ENCODE data around the gene SECTM1. TPM values are rescaled to one million over a fixed set of nuclear protein-coding genes. Genes with fewer than 3 reads are reported as not detected.

The SECTM1 gene
- total RNA-seq, 2 experiments from 2014 or later = 0.92 to 0.94 TPM

DNA sequence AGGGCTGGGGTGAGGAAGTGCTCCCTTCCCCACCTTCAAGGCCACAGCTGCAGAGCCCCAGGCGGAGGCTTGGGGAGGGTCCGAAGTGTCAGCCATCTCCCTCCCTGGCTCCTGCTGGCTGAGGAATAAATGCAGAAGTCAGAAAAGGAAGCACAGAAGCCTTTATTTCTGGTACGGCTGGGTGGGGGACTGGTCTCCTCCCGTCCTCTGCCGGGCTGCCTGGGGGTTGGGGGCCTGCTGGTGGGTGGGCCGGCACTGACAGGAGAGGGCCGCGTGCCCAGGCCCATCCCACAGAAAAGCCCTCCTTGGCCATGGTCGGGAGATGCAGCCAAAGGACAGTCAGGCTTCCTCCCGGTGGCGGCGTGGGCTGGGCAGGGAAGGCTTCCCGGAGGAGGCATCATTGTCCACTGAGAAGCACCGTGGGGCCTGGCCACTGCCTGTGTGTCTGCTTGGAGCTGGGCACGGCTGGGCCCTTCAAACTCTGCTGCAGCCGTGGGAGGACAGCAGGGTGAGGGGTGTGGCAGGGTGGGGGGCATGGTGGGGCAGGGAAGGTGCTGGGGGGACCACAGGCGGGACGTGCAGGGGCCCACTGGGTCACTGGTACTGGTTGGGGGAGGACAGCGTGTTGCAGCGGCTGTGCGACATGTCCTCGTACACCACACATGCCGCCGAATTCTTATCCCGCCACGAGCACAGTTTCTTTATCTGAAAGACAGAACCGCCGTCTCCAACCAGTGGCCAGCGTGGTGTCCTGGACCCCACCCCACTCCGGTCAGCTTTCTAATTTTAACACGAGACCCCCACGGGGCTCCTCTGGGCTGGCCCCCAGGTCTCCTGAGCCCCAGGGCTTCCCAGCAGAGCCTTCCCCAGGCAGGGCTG lies 18.6 kb downstream of the SECTM1 start:
- Mint-ChIP-seq H3K27me3 (ENCODE audit: low read depth) (peaks cover 5% of the 10 kb centered on the region), H3K36me3 (ENCODE audit: low read depth) (peaks cover 31% of the 10 kb centered on the region), H3K4me3 (peak overlapping the region; percentile 96), H3K4me1 (ENCODE audit: low read depth) (peaks cover 19% of the 10 kb centered on the region), H3K27ac (peak overlapping the region; percentile 91), H3K9me3 (ENCODE audit: insufficient read depth) (no peaks in the 10 kb centered on the region)
- ChIA-PET CTCF (interaction anchor here (1.0 kb wide), 1 partner anchor 14 kb away, joined by 3 read pairs; no protein-coding TSS in a partner anchor), POLR2A (interaction anchor here (0.7 to 1.0 kb wide), 2 partner anchors 12 to 17 kb away, joined by 3 to 4 read pairs; no protein-coding TSS in a partner anchor)
- ATAC-seq = no peak
- no peak for DNase-seq

DNA sequence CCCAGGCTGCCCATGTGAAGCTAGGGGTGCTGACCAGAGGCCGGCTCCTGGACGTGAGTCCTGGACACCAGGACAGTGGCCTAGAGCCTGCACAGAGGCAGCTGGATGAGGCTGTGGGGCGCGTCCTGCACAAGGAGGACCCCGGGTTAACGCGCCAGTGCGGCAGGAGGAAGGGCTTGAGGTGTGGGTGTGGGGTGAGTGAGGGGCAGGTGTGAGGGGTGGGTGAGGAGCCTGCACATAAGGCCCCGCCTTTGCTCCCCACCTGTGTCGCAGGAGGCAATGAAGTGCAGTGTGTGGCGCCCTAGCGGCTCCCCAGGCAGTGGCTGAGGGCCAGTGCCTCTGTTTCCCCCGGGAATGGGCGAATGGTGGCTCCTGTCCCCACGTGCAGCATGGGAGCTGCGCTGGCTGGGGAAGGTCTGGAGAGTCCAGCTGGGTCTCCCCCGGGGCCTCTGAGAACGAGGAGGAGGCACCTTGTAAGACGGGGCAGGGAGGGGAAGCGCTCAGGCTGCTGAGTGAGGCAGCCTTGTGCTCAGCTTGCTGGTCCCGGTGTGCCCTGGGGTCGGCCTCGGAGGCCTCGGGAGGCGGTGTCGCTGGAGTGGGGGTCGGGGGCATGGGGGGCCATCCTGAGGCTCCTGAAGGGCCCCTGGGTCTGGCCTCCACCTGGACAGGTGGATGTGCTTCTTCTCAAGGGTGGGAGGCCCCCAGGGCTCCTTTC lies 19.4 kb downstream of the SECTM1 start:
- Mint-ChIP-seq H3K4me1 (ENCODE audit: low read depth) (peaks cover 18% of the 10 kb centered on the region), H3K36me3 (ENCODE audit: low read depth) (peaks cover 31% of the 10 kb centered on the region), H3K4me3 (peak overlapping the region; percentile 96), H3K27ac (no peak overlapping the region), H3K9me3 (ENCODE audit: insufficient read depth) (no peaks in the 10 kb centered on the region), H3K27me3 (ENCODE audit: low read depth) (peaks cover 5% of the 10 kb centered on the region)
- ChIA-PET POLR2A (interaction anchor here (0.7 kb wide), 1 partner anchor 17 kb away, joined by 3 read pairs; no protein-coding TSS in a partner anchor), CTCF (interaction anchor here (1.0 kb wide), 1 partner anchor 13 kb away, joined by 3 read pairs; no protein-coding TSS in a partner anchor)
- ATAC-seq (no peak), DNase-seq (no peak)

DNA sequence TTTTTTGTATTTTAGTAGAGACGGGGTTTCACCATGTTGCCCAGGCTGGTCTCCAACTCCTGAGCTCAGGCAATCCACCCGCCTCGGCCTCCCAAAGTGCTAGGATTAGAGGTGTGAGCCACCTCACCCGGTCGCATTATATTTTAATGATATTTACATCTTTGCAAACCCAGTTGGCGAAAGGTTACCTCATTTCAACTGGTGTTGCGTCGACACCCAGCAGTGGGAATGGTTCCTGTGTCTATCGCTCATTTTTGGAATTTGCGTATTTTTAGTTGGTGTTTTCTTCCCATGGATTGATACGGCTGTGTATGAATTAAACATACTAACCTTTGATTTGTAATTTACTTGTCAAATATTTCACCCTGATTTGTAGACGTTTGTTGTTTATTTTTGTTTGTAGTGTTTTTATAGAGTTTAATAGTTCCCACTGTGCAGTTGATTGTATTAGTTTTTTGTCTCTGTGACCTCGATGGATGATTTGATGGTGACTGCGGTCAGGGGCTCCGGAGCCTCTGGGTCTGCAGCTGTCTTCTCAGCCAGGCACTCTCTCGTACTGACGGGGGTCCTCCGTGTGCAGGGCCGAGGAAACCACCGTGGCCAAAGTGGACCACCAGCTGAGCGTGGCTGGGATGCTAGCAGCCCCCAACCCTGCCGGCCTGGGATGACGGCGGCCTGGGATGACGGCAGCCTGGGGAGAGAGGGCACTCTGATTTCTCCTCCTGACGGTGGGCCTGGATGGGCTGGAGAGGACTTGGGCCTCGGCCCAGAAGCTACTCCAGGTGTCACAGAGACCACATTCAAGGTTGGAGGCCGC lies 20.2 kb downstream of the SECTM1 start:
- ChIA-PET CTCF (no interaction called here), POLR2A (interaction anchor here (0.7 kb wide), 1 partner anchor 17 kb away, joined by 3 read pairs; no protein-coding TSS in a partner anchor)

DNA sequence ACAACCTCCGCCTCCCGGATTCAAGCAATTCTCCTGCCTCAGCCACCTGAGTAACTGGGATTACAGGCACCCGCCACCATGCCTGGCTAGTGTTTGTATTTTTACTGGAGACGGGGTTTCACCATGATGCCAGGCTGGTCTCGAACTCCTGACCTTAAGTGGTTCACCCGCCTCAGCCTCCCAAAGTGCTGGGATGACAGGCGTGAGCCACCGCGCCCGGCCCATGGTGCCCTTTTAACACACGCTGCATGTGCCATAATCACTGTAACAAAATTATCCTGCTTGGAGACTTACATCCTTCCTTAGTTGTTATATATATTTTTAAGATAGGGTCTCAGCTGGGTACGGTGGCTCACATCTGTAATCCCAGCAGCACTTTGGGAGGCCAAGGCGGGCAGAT lies 21.6 kb downstream of the SECTM1 start:
- no peak overlapping the region for H3K4me3 Mint-ChIP-seq
- H3K9me3 Mint-ChIP-seq (ENCODE audit: insufficient read depth) = no peaks in the 10 kb centered on the region
- ATAC-seq (no peak), DNase-seq (no peak)
- peaks cover 9% of the 10 kb centered on the region for H3K27me3 Mint-ChIP-seq (ENCODE audit: low read depth)
- peaks cover 23% of the 10 kb centered on the region for H3K4me1 Mint-ChIP-seq (ENCODE audit: low read depth)
- ChIA-PET CTCF (no interaction called here), POLR2A (no interaction called here)
- H3K36me3 Mint-ChIP-seq (ENCODE audit: low read depth) = peaks cover 31% of the 10 kb centered on the region
- H3K27ac Mint-ChIP-seq = no peak overlapping the region

More for the DNA sequence above, 20.2 kb downstream of the SECTM1 start:
- peaks cover 18% of the 10 kb centered on the region for H3K4me1 Mint-ChIP-seq (ENCODE audit: low read depth)
- H3K27ac Mint-ChIP-seq = no peak overlapping the region
- peak overlapping the region; percentile 42 for H3K4me3 Mint-ChIP-seq
- H3K9me3 Mint-ChIP-seq (ENCODE audit: insufficient read depth) = no peaks in the 10 kb centered on the region
- DNase-seq (no peak), ATAC-seq (no peak)
- H3K36me3 Mint-ChIP-seq (ENCODE audit: low read depth) = peaks cover 31% of the 10 kb centered on the region
- peaks cover 5% of the 10 kb centered on the region for H3K27me3 Mint-ChIP-seq (ENCODE audit: low read depth)

DNA sequence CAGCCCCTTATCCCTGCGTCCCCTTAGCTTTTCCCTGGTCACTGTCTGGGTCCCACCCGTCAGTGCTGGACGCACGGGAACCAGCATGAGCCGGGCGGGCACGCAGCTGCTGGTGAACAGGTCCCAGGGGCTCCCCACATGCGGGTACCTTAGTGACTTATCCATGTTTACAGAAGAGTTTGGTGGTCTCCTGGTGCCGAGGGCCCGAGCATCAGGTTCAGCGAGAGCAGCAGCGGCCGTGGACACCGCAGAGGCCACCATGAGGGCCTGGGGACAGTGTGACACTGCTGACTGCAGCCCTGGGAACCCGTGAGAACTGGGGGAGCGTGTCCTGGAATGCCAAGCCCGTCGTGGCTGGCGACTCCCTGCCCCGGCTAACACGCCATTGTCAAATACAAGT lies 22.7 kb downstream of the SECTM1 start:
- peaks cover 34% of the 10 kb centered on the region for H3K4me1 Mint-ChIP-seq (ENCODE audit: low read depth)
- ATAC-seq (no peak), DNase-seq (no peak)
- peaks cover 22% of the 10 kb centered on the region for H3K36me3 Mint-ChIP-seq (ENCODE audit: low read depth)
- no peaks in the 10 kb centered on the region for H3K9me3 Mint-ChIP-seq (ENCODE audit: insufficient read depth)
- H3K27ac Mint-ChIP-seq = no peak overlapping the region
- peaks cover 9% of the 10 kb centered on the region for H3K27me3 Mint-ChIP-seq (ENCODE audit: low read depth)
- ChIA-PET CTCF (interaction anchor here (0.7 to 0.9 kb wide), 2 partner anchors 8 to 10 kb away, joined by 4 read pairs; no protein-coding TSS in a partner anchor), POLR2A (no interaction called here)
- no peak overlapping the region for H3K4me3 Mint-ChIP-seq

DNA sequence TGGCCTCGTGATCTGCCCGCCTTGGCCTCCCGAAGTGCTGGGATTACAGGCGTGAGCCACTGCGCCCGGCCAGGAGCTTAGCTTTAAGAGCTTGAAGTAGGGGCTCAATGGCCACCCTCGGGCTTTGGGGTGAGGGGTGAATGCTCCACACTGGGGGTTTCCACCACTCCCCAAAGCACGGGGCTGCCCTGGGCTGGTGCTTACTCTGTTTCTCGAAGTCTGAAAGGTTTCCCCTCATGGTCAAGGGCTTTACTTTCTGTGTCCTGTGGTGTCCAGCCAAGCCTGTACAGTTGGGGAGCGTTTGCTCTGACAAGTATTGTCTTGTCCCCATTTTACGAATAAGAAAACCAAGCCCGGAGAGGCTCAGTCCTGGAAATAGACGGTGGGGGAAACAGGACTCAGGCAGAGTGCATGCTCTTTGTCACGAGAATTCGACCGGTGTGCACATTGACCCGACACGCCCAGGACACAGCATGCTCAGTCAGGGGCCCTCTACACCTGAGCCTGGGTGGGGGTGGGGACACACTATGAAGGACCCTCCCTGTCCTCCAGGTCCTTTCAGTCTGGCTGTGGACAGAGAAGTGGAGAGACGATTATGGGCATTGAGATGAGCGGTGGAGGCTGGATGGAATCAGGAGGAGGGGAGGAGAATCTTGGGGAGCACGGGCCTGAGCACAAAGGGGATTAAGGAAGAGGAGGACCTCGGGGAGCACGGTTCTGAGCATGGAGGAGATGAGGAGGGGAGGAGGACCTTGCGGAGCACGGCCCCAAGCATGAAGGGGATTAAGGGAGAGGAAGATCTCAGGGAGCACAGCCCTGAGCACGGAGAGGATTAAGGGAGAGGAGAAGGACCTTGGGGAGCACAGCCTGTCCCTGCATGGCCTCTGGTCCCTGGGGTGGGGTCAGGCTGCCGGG lies 23.7 kb downstream of the SECTM1 start:
- no peak for DNase-seq
- Mint-ChIP-seq H3K4me3 (no peak overlapping the region), H3K36me3 (ENCODE audit: low read depth) (peaks cover 15% of the 10 kb centered on the region), H3K9me3 (ENCODE audit: insufficient read depth) (no peaks in the 10 kb centered on the region), H3K4me1 (ENCODE audit: low read depth) (peaks cover 37% of the 10 kb centered on the region), H3K27ac (peak overlapping the region; percentile 12), H3K27me3 (ENCODE audit: low read depth) (peaks cover 9% of the 10 kb centered on the region)
- no peak for ATAC-seq
- POLR2A ChIA-PET = no interaction called here
- CTCF ChIA-PET = no interaction called here

DNA sequence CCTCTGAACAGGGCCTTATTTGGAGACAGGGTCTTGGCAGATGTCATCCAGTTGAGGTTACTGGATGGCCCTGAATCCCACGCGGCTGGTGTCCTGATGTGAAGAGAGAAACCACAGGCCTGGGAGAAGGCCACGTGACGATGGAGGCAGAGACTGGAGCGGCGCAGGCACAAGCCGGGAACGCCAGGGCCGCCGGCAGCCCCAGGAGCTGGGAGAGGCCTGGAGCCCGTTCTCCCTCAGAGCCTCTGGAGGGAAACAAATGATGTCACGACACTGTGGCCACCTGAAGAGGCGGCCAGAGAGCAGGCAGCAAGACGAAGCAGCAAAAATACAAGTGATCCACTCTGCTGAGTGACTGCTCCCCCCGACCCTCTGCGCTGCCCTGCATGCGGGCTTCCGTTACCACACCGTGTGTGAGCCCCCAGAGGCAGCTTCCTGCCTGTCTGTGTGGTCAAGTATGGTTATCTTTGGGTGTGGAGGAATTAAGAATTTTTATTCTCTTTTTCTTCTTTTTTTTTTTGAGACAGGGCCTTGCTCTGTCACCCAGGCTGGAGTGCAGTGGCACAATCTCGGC lies 27.8 kb downstream of the SECTM1 start:
- CTCF ChIA-PET = interaction anchor here (1.4 to 10.2 kb wide), 3 partner anchors 11 to 16 kb away, joined by 3 to 132 read pairs (median 93); partner anchors contain the start of gene CD7
- DNase-seq (no peak), ATAC-seq (no peak)
- Mint-ChIP-seq H3K9me3 (ENCODE audit: insufficient read depth) (no peaks in the 10 kb centered on the region), H3K4me1 (ENCODE audit: low read depth) (peaks cover 65% of the 10 kb centered on the region), H3K4me3 (peak overlapping the region; percentile 25), H3K27me3 (ENCODE audit: low read depth) (peaks cover 9% of the 10 kb centered on the region), H3K36me3 (ENCODE audit: low read depth) (no peaks in the 10 kb centered on the region), H3K27ac (peak overlapping the region; percentile 49)
- POLR2A ChIA-PET = interaction anchor here (0.6 to 3.1 kb wide), 7 partner anchors 8 to 71 kb away, joined by 3 to 12 read pairs (median 4); partner anchors contain the start of gene CD7

DNA sequence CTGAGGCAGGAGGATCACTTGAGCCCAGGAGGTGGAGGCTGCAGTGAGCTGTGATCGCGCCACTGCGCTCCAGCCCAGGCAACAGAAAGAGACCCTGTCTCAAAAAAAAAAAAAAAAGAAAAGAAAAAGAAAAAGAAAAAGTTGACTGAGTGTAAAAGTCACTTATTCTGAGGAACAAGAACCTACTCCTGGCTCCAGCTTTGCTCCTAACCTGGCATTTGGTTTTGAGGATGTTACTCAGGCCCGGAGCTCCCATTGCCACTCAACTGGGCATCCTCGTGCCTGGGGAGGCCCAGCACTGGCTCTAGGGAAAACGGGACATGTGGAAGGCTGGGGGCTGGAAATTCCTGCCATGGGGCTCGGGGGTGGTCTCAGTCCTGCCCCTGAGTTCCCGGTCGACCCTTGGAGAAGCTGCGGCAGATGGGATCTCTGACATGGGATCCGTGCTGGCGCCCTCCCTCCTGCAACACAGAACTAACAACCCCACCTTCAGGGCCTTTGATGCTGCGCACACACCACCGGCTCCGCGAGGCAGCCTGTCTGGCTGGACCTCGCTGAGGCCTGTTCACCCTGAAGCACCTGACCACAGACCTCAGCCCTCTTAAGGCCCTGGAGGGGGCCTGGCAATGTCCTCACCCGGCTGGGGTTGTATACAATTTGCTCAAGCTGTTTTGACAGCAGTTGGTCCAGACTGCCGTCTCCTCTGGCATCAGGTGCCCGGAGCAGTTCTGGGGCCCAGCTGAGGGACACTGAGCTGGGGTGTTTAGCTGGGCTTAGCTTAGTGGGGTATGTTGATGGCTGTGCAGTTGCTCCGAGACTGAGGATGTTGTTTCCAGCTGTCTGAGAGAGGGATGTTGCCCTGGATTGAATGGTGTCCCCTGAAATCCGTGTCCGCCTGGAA lies 28.5 kb downstream of the SECTM1 start:
- POLR2A ChIA-PET = interaction anchor here (0.7 to 3.1 kb wide), 6 partner anchors 8 to 70 kb away, joined by 3 to 12 read pairs (median 6); partner anchors contain the start of gene CD7
- CTCF ChIA-PET = interaction anchor here (9.5 to 10.2 kb wide), 2 partner anchors 12 to 17 kb away, joined by 93 to 132 read pairs; partner anchors contain the start of gene CD7
- Mint-ChIP-seq H3K9me3 (ENCODE audit: insufficient read depth) (no peaks in the 10 kb centered on the region), H3K27ac (peak overlapping the region; percentile 55), H3K4me1 (ENCODE audit: low read depth) (peaks cover 72% of the 10 kb centered on the region), H3K27me3 (ENCODE audit: low read depth) (peaks cover 4% of the 10 kb centered on the region), H3K4me3 (no peak overlapping the region), H3K36me3 (ENCODE audit: low read depth) (no peaks in the 10 kb centered on the region)
- DNase-seq (no peak), ATAC-seq (no peak)

DNA sequence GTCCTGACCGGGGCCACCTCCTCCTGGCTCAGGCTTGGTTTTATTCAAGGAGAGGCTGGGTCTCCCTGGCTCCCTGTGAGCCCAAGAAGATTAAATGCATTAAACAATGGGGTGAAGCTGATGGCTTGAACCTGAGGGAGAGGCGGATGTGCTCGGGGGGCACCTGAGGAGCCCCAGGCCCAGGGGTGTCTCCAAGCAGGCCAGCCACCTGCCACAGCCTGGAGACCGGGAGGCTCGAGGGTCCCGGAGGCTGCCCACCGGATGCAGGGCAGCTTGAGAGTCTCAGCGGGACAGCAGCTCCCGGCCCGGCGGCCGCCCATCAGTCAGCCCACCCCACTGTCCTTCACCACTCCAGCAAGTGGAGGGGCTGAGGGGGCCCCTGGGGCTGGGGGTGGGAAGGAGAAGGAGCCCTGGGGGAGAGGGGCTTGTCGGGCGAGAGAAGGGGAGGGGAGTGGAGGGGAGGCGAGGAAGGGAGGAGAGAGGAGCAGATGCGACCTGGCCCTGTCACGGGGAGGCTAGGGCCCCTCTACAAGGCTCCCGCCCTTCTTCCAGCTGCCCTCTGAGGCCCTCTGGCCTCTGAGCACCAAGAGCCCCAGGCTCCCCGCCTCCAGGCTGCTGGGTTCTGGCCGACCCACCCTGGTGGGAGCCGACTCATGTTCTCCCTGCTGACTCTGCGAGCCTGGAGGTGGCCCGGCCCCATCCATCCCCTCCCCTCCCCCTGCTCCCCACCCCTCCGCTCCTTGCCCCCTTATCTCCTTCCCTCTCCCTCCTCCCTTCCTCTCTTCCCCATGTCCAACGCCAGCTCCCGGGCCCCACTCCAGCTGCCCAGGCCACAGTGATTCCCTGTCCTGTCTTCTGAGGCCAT lies 29.4 kb downstream of the SECTM1 start:
- ChIA-PET POLR2A (interaction anchor here (1.2 to 4.8 kb wide), 4 partner anchors 7 to 31 kb away, joined by 3 to 50 read pairs (median 8); partner anchors contain the start of gene CD7), CTCF (interaction anchor here (1.1 to 10.2 kb wide), 4 partner anchors 12 to 46 kb away, joined by 3 to 132 read pairs (median 49); partner anchors contain the start of gene CD7)
- H3K9me3 Mint-ChIP-seq (ENCODE audit: insufficient read depth) = no peaks in the 10 kb centered on the region
- H3K36me3 Mint-ChIP-seq (ENCODE audit: low read depth) = no peaks in the 10 kb centered on the region
- ATAC-seq (no peak), DNase-seq (no peak)
- H3K4me3 Mint-ChIP-seq = peak overlapping the region; percentile 75
- H3K4me1 Mint-ChIP-seq (ENCODE audit: low read depth) = peaks cover 81% of the 10 kb centered on the region
- H3K27ac Mint-ChIP-seq = peak overlapping the region; percentile 100
- H3K27me3 Mint-ChIP-seq (ENCODE audit: low read depth) = peaks cover 4% of the 10 kb centered on the region

Data from activated CD8-positive, alpha-beta T cell treated with anti-CD3 and anti-CD28 coated beads, Interleukin-2, amount 10 ng/mL, durations not matched to agents 7 days and 5 days (primary cell).